OCI-LY1 (cell line): ENCODE results near the gene CPVL.

Source experiments
- CTCF ChIP-seq: fragments of 200-600 bp; sonication (generic), shearing (Covaris generic); IDR thresholded peaks from 2 replicates; pipeline ENCODE4 v1.5.1; 2017; ENCODE audit warnings: mild to moderate bottlenecking, antibody characterized with exemption, low read length, moderate library complexity, mixed read lengths
- EZH2 ChIP-seq: fragments of 200-600 bp; sonication (generic), shearing (Covaris generic); IDR thresholded peaks from 2 replicates; pipeline ENCODE4 v1.8.0; 2017; ENCODE audit warnings: borderline replicate concordance, mixed run types, mild to moderate bottlenecking, antibody characterized with exemption, low read length, moderate library complexity, mixed read lengths

GRCh38 chr7:29190349-29191045 is 44.2 kb upstream of the CPVL start:
- TF ChIP-seq CTCF = no peak
- no peak for TF ChIP-seq EZH2
